ENCODE data around the gene PDLIM4.

The PDLIM4 gene

DNA sequence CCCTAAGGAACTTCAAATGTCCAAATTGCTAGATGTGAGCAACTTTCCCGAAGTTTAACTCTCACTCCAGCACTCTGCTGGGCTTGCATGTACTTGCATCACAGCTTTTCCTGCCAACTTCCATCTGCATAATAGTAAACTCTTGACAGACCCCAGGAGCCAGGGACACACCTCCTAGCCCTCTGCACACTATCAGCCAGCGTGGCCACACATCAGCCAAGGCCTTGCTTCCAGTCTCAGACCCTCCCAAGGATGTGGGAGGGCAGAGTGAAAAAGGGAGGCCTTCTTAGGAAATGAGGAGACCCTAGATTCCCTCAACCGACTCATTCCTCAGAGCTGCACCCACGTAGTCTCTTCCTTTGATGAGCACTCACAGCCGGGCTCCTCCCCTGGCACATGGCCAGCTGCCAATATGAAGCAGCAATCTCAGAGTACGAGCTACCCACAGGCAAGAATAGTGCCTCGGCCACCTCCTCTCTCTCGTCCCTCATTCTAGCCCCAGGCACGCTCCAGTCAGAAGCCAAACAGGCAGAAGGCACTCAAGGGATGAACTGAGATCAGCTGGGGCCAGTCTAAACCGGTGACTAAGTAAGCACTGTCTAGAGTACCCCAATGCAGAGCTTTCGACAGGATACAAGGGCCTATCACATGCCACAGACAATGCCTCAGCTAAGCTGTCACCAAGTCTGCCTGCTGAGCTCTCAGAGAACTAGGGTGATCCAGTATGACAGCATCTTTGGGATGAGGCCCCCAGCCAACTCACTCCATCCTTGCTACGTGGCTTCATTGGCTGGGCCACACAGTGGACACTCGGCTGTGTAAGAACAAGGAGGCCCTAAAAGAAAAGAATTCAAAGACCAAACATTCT is 32.1 kb upstream of the PDLIM4 start:
- Histone ChIP-seq H3K4me1 (peaks cover 11% of the 10 kb centered on the region), H3K36me3 (no peaks in the 10 kb centered on the region), H3K27me3 (no peaks in the 10 kb centered on the region), H3K9me3 (no peaks in the 10 kb centered on the region), H3K4me3 (ENCODE audit: low read depth, low read length) (no peak overlapping the region)
- peak; percentile 74 for DNase-seq
- TF ChIP-seq, protein P1, sequence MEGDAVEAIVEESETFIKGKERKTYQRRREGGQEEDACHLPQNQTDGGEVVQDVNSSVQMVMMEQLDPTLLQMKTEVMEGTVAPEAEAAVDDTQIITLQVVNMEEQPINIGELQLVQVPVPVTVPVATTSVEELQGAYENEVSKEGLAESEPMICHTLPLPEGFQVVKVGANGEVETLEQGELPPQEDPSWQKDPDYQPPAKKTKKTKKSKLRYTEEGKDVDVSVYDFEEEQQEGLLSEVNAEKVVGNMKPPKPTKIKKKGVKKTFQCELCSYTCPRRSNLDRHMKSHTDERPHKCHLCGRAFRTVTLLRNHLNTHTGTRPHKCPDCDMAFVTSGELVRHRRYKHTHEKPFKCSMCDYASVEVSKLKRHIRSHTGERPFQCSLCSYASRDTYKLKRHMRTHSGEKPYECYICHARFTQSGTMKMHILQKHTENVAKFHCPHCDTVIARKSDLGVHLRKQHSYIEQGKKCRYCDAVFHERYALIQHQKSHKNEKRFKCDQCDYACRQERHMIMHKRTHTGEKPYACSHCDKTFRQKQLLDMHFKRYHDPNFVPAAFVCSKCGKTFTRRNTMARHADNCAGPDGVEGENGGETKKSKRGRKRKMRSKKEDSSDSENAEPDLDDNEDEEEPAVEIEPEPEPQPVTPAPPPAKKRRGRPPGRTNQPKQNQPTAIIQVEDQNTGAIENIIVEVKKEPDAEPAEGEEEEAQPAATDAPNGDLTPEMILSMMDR (IDR thresholded peaks at IDR 0.05; ENCODE audit: low read depth, low read length): no peak

GRCh38 chr5:132226516-132227234 is 30.8 kb upstream of the PDLIM4 start:
- no peak for DNase-seq
- H3K4me3 ChIP-seq (ENCODE audit: low read depth, low read length): peak overlapping the region; percentile 59
- peaks cover 11% of the 10 kb centered on the region for H3K4me1 ChIP-seq
- TF ChIP-seq, protein P1 (IDR thresholded peaks at IDR 0.05; ENCODE audit: low read depth, low read length): no peak
- H3K36me3 ChIP-seq: no peaks in the 10 kb centered on the region
- H3K9me3 ChIP-seq: no peaks in the 10 kb centered on the region
- no peaks in the 10 kb centered on the region for H3K27me3 ChIP-seq

DNA sequence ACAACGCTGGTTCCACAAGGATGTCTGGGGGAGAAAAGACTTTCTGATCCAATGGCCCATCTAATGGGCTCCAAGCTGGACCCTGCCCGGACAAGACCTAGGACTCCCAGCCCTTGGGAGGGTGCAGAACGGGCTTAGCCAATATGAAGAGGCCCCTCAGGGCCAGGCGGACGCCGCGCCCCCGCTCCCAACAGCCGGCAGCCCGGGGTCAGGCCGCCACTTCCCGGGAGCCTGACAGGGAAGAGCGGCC is 30.3 kb upstream of the PDLIM4 start:
- no peak for DNase-seq
- Histone ChIP-seq H3K9me3 (no peaks in the 10 kb centered on the region), H3K4me3 (ENCODE audit: low read depth, low read length) (peak overlapping the region; percentile 59), H3K36me3 (no peaks in the 10 kb centered on the region), H3K27me3 (no peaks in the 10 kb centered on the region), H3K4me1 (peaks cover 11% of the 10 kb centered on the region)
- TF ChIP-seq, protein P1 (IDR thresholded peaks at IDR 0.05; ENCODE audit: low read depth, low read length): no peak

DNA sequence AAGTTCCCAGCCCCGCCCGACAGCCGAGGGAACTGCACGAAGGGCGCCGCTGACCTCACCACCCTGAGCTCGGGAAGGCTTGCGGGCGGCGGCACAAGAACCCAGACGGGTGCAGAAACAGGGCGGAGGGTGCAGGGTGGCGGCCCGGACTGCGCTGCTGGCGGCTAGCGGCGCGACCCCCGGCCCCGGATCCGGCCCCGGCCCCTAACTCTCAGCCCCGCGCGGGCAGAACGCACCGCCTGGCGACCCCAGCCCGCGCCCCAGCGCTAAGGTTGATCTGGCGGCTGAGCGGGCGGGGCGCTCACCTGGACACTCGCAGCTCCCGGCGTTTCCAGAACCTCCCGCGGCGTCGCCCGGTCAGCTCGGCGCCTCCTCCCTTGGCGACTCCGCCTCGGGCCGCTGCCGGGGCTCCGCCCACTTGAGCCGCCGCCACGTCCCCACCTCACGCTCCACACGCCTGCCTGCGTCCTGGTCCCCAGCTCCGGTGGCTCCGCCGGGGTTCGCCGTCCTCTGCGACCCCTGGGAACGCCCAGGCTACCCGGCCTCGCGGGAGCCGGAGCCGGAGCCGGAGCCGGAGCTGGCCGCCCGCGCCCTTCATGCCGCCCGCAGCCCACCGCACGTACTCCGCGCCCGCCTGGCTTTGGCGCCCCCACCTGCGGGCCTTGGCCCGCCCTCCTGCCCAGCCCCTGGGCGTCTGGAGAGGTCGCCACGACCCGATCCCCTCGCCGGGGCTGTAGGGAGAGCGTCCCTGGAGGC is 29.8 kb upstream of the PDLIM4 start, which contains the start of gene P4HA2:
TSS of gene P4HA2 (minus strand) at position 369 of the 756 bp plus-strand sequence. CDS start 9,227 bp downstream, outside the sequence.
- H3K27me3 ChIP-seq: no peaks in the 10 kb centered on the region
- H3K4me3 ChIP-seq (ENCODE audit: low read depth, low read length): peak within 1 kb of the TSS; percentile 59
- H3K9me3 ChIP-seq: no peaks in the 10 kb centered on the region
- TF ChIP-seq, protein P1 (IDR thresholded peaks at IDR 0.05; ENCODE audit: low read depth, low read length): no peak
- DNase-seq: peak; percentile 80
- H3K36me3 ChIP-seq: no peaks in the 10 kb centered on the region
- peaks cover 11% of the 10 kb centered on the region for H3K4me1 ChIP-seq

DNA sequence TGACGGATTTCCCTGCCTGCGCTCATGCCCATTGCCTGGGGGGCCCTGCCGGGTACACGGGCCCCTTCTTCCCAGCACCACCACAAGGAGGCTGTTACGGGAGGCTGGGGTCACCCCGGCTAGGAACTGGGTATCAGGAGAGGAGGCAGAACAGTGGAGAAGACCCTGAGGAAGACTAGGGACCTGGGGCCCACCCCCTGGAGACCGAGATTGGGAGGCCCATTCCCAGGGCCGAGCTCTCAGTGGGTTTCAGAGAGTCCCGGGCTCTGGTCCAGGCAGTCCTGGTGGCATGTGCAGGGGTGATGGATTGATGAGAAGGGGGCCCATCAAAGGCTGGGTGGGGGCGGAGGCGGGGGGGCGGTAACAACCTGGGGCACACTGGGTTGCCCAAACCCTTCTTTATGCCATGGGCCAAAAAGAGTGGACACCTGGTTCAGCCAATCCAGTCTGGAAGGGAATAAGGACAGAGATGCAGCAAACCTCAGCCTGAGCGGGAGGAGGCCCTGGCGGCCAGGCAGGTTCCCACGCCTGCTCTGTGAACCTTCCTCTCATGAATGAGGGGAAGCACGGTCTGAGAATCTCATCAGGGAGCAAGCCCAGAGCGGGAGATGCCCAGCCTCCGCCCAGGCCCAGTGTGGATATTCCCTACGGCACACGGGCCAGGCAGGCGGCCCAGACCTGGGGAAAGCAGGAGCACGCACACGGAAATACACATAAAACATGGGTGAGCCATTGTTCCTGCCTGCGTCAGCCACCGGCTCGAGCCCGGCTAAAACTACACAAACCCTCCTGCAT is 29.1 kb upstream of the PDLIM4 start:
- Histone ChIP-seq H3K4me1 (peaks cover 11% of the 10 kb centered on the region), H3K27me3 (no peaks in the 10 kb centered on the region), H3K9me3 (no peaks in the 10 kb centered on the region), H3K4me3 (ENCODE audit: low read depth, low read length) (peak overlapping the region; percentile 59), H3K36me3 (no peaks in the 10 kb centered on the region)
- TF ChIP-seq, protein P1 (IDR thresholded peaks at IDR 0.05; ENCODE audit: low read depth, low read length): 0 out of 2 replicates have a peak, but pooled peaks have one; percentile 2
- DNase-seq: no peak
